ENCODE measurements around the gene GNB1L.

GNB1L gene

GRCh38 chr22:19754701-19755144 is 100.0 kb downstream of the GNB1L start:
- Mint-ChIP-seq H3K4me3 (no peak overlapping the region), H3K9me3 (no peaks in the 10 kb centered on the region), H3K27me3 (peaks cover 71 to 88% of the 10 kb centered on the region in 2 donors), H3K27ac (no peak overlapping the region), H3K4me1 (peaks cover 31 to 47% of the 10 kb centered on the region in 2 donors), H3K36me3 (peaks cover under 1 to 1% of the 10 kb centered on the region in 2 donors)
- ATAC-seq (replicated peaks) (no peak), DNase-seq (no peak)

- peaks cover 69 to 88% of the 10 kb centered on the region in 2 donors for H3K27me3 Mint-ChIP-seq
- H3K4me1 Mint-ChIP-seq = peaks cover 26 to 41% of the 10 kb centered on the region in 2 donors
- no peak for DNase-seq
- H3K36me3 Mint-ChIP-seq = no peaks in the 10 kb centered on the region
- ATAC-seq (replicated peaks) = no peak
- no peak overlapping the region for H3K4me3 Mint-ChIP-seq
- H3K27ac Mint-ChIP-seq = no peak overlapping the region
- H3K9me3 Mint-ChIP-seq = no peaks in the 10 kb centered on the region
Observed at GRCh38 chr22:19753996-19754700, 100.5 kb downstream of the GNB1L start.

GRCh38 chr22:19753090-19753842 is 101.4 kb downstream of the GNB1L start:
- ATAC-seq (replicated peaks) (no peak), DNase-seq (no peak)
- no peak overlapping the region for H3K27ac Mint-ChIP-seq
- H3K36me3 Mint-ChIP-seq = no peaks in the 10 kb centered on the region
- H3K4me3 Mint-ChIP-seq = no peak overlapping the region
- H3K9me3 Mint-ChIP-seq = no peaks in the 10 kb centered on the region
- H3K4me1 Mint-ChIP-seq = peaks cover 25 to 36% of the 10 kb centered on the region in 2 donors
- H3K27me3 Mint-ChIP-seq = peaks cover 68 to 83% of the 10 kb centered on the region in 2 donors

GRCh38 chr22:19751497-19752245 is 103.0 kb downstream of the GNB1L start:
- Mint-ChIP-seq H3K4me1 (peaks cover 15 to 22% of the 10 kb centered on the region in 2 donors), H3K36me3 (no peaks in the 10 kb centered on the region), H3K27ac (no peak overlapping the region), H3K9me3 (no peaks in the 10 kb centered on the region), H3K27me3 (peaks cover 56 to 76% of the 10 kb centered on the region in 2 donors), H3K4me3 (no peak overlapping the region)
- ATAC-seq (replicated peaks) = no peak
- DNase-seq = no peak

- H3K27me3 Mint-ChIP-seq = peaks cover 48 to 74% of the 10 kb centered on the region in 2 donors
Observed at GRCh38 chr22:19750507-19751490, 103.9 kb downstream of the GNB1L start.

GRCh38 chr22:19749876-19750275 is 104.8 kb downstream of the GNB1L start:
- no peak for ATAC-seq (replicated peaks)
- H3K36me3 Mint-ChIP-seq = no peaks in the 10 kb centered on the region

More at GRCh38 chr22:19750507-19751490, 103.9 kb downstream of the GNB1L start:
- ATAC-seq (replicated peaks) (no peak), DNase-seq (no peak)
- no peaks in the 10 kb centered on the region for H3K9me3 Mint-ChIP-seq
- H3K4me1 Mint-ChIP-seq = peaks cover 7 to 14% of the 10 kb centered on the region in 2 donors
- no peak overlapping the region for H3K27ac Mint-ChIP-seq
- no peak overlapping the region for H3K4me3 Mint-ChIP-seq
- no peaks in the 10 kb centered on the region for H3K36me3 Mint-ChIP-seq

GRCh38 chr22:19748991-19749664 is 105.5 kb downstream of the GNB1L start:
- ATAC-seq (replicated peaks) = no peak
- no peak overlapping the region for H3K4me3 Mint-ChIP-seq
- no peak for DNase-seq
- no peaks in the 10 kb centered on the region for H3K36me3 Mint-ChIP-seq
- peaks cover 0 to 2% of the 10 kb centered on the region in 2 donors for H3K4me1 Mint-ChIP-seq
- H3K27ac Mint-ChIP-seq = no peak overlapping the region
- H3K27me3 Mint-ChIP-seq = peaks cover 35 to 58% of the 10 kb centered on the region in 2 donors
- H3K9me3 Mint-ChIP-seq = no peaks in the 10 kb centered on the region

More at GRCh38 chr22:19749876-19750275, 104.8 kb downstream of the GNB1L start:
- Mint-ChIP-seq H3K27me3 (peaks cover 42 to 65% of the 10 kb centered on the region in 2 donors), H3K4me1 (peaks cover 5 to 6% of the 10 kb centered on the region in 2 donors), H3K4me3 (no peak overlapping the region), H3K9me3 (no peaks in the 10 kb centered on the region), H3K27ac (no peak overlapping the region)
- DNase-seq = no peak

GRCh38 chr22:19748139-19748538 is 106.5 kb downstream of the GNB1L start:
- ATAC-seq (replicated peaks) (no peak), DNase-seq (no peak)
- Mint-ChIP-seq H3K27me3 (peaks cover 25 to 48% of the 10 kb centered on the region in 2 donors), H3K9me3 (no peaks in the 10 kb centered on the region), H3K4me1 (no peaks in the 10 kb centered on the region), H3K27ac (no peak overlapping the region), H3K4me3 (no peak overlapping the region), H3K36me3 (no peaks in the 10 kb centered on the region)

- H3K27me3 Mint-ChIP-seq = peaks cover 19 to 42% of the 10 kb centered on the region in 2 donors
- H3K4me1 Mint-ChIP-seq = no peaks in the 10 kb centered on the region
- no peak for DNase-seq
- H3K9me3 Mint-ChIP-seq = no peaks in the 10 kb centered on the region
- no peaks in the 10 kb centered on the region for H3K36me3 Mint-ChIP-seq
- H3K27ac Mint-ChIP-seq = no peak overlapping the region
- H3K4me3 Mint-ChIP-seq = no peak overlapping the region
- no peak for ATAC-seq (replicated peaks)
Observed at GRCh38 chr22:19747551-19747950, 107.1 kb downstream of the GNB1L start.

GRCh38 chr22:19746726-19747125 is 107.9 kb downstream of the GNB1L start:
- H3K9me3 Mint-ChIP-seq = no peaks in the 10 kb centered on the region

GRCh38 chr22:19745155-19746101 is 109.2 kb downstream of the GNB1L start:
- Mint-ChIP-seq H3K9me3 (no peaks in the 10 kb centered on the region), H3K4me3 (no peak overlapping the region), H3K27me3 (peaks cover 7 to 22% of the 10 kb centered on the region in 2 donors), H3K27ac (no peak overlapping the region), H3K4me1 (no peaks in the 10 kb centered on the region), H3K36me3 (no peaks in the 10 kb centered on the region)
- DNase-seq (no peak), ATAC-seq (replicated peaks) (no peak)

More at GRCh38 chr22:19746726-19747125, 107.9 kb downstream of the GNB1L start:
- Mint-ChIP-seq H3K27me3 (peaks cover 15 to 34% of the 10 kb centered on the region in 2 donors), H3K27ac (no peak overlapping the region), H3K4me3 (no peak overlapping the region), H3K36me3 (no peaks in the 10 kb centered on the region), H3K4me1 (no peaks in the 10 kb centered on the region)
- ATAC-seq (replicated peaks) (no peak), DNase-seq (no peak)

GRCh38 chr22:19744350-19745006 is 110.2 kb downstream of the GNB1L start:
- Mint-ChIP-seq H3K4me1 (no peaks in the 10 kb centered on the region), H3K9me3 (no peaks in the 10 kb centered on the region), H3K27me3 (peaks cover 12 to 27% of the 10 kb centered on the region in 2 donors), H3K27ac (no peak overlapping the region), H3K36me3 (no peaks in the 10 kb centered on the region), H3K4me3 (no peak overlapping the region)
- DNase-seq = no peak
- ATAC-seq (replicated peaks) = no peak
